Left kidney (tissue), 2 donors: ENCODE measurements around the gene RCC1. TPM values are rescaled to one million over a fixed set of nuclear protein-coding genes. Genes with fewer than 3 reads are reported as not detected.
"Not testable (repeated sequence)": the region's sequence is repeated elsewhere in the genome, so short reads cannot be mapped to it uniquely, and the experiment has no call there.

Experiments
- DNase-seq: peaks from one replicate; pipeline ENCODE4 v3.0.0-alpha.2; 2013
- polyA plus RNA-seq: library from polyadenylated mRNA; unstranded; fragments of 120-200 nt; gene quantifications from one replicate; pipeline ENCODE4 v1.2.1, GENCODE V29; 2013; ENCODE audit not compliant: insufficient read length

The RCC1 gene
- polyA plus RNA-seq, 1 donor, result 41.3 TPM

GRCh38 chr1:28541414-28542015 is 35.7 kb downstream of the RCC1 start:
- DNase-seq, result not testable (repeated sequence)

DNA sequence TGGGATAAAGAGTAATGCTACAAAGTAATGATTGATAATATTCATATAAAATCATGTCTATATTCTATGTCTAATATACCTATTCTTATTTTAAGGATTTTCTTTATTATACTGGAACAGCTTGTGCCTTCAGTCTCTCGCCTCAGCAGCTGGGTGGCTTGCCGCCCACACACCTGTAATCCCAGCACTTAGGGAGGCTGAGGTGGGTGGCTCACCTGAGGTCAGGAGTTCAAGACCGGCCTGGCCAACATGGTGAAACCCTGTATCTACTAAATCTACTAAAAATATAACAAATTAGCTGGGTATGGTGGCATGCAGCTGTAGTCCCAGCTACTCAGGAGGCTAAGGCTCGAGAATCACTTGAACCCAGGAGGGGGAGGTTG is 39.4 kb downstream of the RCC1 start:
- no peak for DNase-seq

DNA sequence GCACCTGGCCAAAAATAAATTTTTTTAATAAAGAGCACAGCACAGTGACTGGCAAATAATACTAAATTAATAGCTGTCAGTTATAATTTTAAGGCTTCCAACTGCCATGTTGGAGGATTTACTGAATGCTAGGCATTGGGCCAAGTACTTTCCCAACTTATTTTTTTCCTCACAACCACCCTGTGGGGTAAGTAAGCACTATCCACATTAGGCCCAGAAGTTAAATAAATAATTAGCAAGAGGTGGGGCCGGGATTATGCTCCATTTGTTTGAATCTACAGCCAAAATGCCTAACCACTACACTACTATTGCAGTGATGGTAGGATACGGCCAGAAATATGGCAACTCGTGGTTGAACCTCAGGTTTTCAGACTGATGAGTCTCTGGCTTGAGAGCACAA is 42.5 kb downstream of the RCC1 start:
- no peak for DNase-seq

DNA sequence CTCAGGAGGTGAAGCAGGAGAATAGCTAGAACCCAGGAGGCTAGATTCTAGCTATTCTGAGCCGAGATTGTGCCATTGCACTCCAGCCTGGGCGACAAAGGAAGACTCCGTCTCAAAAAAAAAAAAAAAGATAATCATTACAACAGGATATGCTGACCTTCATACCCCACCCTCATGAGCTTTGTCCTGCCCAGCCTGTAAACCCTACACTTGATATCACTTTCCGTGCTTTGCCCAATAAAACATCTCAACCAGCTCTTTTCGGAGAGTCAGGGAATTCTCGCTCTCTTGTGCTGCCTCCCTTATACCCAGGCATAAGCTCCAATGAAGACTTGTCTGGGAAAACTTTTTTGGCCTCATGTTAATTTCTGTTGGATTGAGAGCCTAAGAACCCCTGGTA is 45.5 kb downstream of the RCC1 start:
- no peak for DNase-seq

DNA sequence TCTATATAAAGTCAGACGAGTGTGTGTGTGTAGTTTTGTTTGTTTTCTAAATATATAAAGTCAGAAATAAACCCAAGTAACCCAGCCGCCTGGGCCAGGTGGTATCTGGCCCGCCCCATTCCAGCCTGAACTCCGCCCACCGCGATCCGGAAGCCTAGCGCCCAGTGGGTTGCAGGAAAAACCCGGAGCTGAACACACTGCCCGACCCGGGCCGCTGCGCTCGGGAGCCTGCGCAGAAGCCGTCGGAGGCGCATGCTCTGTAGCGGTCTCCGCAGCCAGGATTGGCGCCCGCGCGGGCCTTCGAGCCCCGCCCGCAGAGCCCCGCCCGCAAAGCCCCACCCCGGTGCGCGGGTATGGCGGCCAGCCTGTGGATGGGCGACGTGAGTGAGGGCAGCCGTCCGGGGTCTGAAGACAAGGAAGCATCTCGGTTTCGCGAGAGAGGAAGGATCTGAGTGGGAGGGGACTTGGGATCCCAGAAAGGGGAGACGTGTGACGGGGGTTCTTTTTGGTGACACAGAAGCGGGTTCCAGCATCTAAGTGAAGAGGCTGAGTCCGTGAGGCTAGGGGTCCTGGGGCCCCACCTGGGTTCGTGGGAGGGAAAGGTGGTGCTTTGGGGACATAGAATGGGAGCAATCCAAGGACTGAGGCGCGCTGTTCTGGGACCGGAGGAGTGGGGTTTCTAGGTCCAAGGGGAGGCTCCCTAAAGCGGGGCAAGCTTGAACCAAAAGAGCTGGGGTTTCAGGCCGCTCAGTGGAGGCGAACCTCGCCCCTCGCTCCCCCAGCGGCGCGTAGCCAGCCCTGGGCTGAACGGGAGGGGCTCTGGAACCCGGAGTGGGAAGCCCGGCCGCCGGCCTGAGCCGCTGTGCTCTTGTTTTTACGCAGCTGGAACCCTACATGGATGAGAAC is 47.2 kb downstream of the RCC1 start, which contains the start of gene TRNAU1AP:
Gene TRNAU1AP, plus strand, starts transcription at position 328 of the 906 bp plus-strand sequence. Its CDS starts 26 bp downstream, at position 354.
- peak; percentile 96 for DNase-seq

GRCh38 chr1:28560886-28561285 is 55.0 kb downstream of the RCC1 start:
- no peak for DNase-seq

DNA sequence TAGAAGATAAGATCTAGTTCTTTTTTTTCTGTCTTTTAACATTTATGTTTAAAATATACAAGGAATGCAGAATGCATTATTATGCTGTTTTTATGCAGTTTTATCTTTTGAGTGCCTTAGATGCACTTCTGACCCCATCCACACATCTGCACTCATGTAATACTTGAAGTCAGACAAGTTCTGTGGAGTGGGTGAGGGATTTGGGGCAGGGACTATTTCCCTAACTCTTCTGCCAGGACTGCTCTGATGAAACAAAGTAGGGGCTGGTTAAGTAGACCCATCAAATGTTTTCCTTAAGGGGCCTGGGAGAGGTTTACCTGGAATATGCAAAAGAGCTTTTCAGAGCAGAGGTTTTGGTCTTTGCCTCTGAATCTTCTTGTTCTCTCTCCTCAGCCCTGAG is 58.5 kb downstream of the RCC1 start:
- no peak for DNase-seq

GRCh38 chr1:28565040-28565439 is 59.2 kb downstream of the RCC1 start:
- no peak for DNase-seq

DNA sequence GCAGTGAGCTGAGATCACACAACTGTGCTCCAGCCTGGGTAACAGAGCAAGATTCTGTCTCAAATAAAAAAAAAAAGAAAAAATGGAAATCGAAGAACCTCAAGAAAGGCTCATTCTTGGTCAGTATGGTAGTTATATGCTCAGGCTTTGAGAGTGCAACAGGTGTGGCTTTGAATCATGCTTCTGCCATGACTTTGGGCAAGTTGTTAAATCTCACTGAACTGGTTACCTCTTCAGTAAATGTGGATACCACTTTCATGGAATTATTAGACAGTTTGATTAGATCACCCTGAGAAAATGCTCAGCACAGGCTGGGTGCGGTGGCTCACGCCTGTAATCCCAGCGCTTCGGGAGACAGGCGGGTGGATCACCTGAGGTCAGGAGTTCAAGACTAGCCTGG is 59.9 kb downstream of the RCC1 start:
- DNase-seq, result no peak

GRCh38 chr1:28566931-28567330 is 61.1 kb downstream of the RCC1 start:
- no peak for DNase-seq

- no peak for DNase-seq
Observed at GRCh38 chr1:28571911-28572310, 66.1 kb downstream of the RCC1 start.

- not testable (repeated sequence) for DNase-seq
Observed at GRCh38 chr1:28572891-28573290, 67.0 kb downstream of the RCC1 start.

- no peak for DNase-seq
Observed at GRCh38 chr1:28573564-28573963, 67.7 kb downstream of the RCC1 start.

GRCh38 chr1:28577052-28577678 is 71.3 kb downstream of the RCC1 start:
- DNase-seq, result no peak

- no peak for DNase-seq
Observed at GRCh38 chr1:28577738-28578536, 72.1 kb downstream of the RCC1 start.

DNA sequence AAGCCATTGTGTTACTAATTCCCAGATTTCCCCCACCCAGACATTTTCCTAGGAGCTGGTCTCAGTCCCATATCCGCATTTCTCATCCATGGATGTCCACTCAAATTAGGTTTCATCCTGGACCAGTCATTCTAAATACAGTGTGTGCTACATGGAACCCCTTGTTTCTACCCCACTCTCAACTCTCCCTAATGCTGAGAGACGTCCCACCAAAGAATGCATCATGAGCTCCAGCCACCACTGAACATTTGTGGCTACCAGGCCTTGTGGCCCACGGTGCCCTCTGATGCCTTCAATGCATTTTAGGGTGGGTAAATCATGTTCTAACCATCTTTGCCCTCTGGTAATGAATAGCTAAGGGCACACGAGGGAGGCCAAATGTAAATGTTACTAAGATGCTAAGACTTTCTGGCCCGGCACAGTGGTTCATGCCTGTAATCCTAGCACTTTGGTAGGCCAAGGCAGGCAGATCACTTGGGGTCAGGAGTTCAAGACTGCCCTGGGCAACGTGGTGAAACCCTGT is 72.9 kb downstream of the RCC1 start:
- DNase-seq, result no peak

DNA sequence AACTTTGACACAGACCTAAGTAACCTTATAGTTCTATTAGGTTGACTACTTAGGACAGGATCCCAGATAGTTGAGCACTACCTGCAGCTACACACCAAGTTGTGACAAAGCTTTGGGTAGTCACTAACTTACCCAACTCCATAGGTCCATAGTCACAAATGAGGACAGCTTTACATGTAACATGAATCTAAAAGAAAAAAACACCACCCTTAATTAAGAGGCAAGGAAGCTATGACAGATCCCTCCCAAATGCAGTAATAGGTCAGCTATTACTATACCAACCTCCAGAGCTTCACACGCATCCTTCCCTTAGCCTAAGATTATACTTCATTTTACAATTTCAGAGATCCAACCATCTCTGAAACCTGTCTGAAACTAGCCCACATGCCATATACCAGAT is 73.6 kb downstream of the RCC1 start:
- DNase-seq, result no peak

GRCh38 chr1:28580722-28581530 is 75.1 kb downstream of the RCC1 start:
- DNase-seq, result peak; percentile 42

GRCh38 chr1:28581531-28582247 is 75.8 kb downstream of the RCC1 start:
- DNase-seq, result peak; percentile 93

DNA sequence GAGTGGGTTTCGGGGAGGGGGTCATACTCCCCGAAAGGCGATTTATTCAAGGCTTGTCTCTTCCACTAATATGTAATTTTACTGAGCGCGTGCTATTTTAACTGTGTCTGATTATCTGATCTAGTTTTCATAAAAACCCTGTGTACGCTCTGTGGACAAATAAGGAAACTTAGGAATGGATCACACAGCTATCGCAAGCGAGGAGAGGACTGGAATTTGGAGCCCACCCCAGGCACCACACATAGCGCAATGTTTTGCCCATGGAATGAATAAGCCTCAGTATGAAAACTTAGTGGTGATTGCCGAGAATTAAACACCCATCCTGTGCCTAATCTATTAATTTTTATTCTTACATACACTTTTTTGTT is 76.4 kb downstream of the RCC1 start:
- DNase-seq, result no peak
